Uterus (tissue), 2 donors: ENCODE data around the gene CADM2.
"Not testable (repeated sequence)": the region's sequence is repeated elsewhere in the genome, so short reads cannot be mapped to it uniquely, and the experiment has no call there.

Experiments
- POLR2A ChIP-seq, 2 donors: fragments of 450-650 bp; IDR thresholded peaks; one replicate each; pipeline ENCODE4 v1.6.1; 2016; ENCODE audit warnings: antibody characterized with exemption in 2 of 2, mild to moderate bottlenecking in 1 of 2, moderate library complexity in 1 of 2
- TF ChIP-seq, protein P1 (sequence below), 4 experiments: fragments of 200-600 bp in 2 of 4; fragments of 450-650 bp in 2 of 4; sonication (generic) in 2 of 4; IDR thresholded peaks; one replicate each; pipeline ENCODE4 v1.5.1; 2016 to 2019; ENCODE audit warnings: antibody characterized with exemption in 4 of 4, mild to moderate bottlenecking in 2 of 4, moderate library complexity in 1 of 4

DNA sequence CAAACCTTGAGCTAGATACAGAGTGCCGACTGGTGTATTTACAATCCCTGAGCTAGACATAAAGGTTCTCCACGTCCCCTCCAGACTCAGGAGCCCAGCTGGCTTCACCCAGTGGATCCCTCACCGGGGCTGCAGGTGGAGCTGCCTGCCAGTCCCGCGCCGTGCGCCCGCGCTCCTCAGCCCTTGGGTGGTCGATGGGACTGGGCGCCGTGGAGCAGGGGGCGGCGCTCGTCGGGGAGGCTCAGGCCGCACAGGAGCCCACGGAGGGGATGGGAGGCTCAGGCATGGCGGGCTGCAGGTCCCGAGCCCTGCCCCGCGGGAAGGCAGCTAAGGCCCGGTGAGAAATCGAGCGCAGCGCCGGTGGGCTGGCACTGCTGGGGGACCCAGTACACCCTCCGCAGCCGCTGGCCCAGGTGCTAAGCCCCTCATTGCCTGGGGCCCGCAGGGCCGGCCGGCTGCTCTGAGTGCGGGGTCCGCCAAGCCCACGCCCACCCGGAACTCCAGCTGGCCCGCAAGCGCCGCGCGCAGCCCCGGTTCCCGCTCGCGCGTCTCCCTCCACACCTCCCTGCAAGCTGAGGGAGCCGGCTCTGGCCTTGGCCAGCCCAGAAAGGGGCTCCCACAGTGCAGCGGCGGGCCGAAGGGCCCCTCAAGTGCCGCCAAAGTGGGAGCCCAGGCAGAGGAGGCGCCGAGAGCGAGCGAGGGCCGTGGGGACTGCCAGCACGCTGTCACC lies 175.1 kb downstream of the CADM2 start:
- TF ChIP-seq, protein P1, sequence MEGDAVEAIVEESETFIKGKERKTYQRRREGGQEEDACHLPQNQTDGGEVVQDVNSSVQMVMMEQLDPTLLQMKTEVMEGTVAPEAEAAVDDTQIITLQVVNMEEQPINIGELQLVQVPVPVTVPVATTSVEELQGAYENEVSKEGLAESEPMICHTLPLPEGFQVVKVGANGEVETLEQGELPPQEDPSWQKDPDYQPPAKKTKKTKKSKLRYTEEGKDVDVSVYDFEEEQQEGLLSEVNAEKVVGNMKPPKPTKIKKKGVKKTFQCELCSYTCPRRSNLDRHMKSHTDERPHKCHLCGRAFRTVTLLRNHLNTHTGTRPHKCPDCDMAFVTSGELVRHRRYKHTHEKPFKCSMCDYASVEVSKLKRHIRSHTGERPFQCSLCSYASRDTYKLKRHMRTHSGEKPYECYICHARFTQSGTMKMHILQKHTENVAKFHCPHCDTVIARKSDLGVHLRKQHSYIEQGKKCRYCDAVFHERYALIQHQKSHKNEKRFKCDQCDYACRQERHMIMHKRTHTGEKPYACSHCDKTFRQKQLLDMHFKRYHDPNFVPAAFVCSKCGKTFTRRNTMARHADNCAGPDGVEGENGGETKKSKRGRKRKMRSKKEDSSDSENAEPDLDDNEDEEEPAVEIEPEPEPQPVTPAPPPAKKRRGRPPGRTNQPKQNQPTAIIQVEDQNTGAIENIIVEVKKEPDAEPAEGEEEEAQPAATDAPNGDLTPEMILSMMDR (IDR thresholded peaks at IDR 0.05): not testable (repeated sequence)
- TF ChIP-seq POLR2A (IDR thresholded peaks at IDR 0.05): not testable (repeated sequence)
